OCI-LY7 (cell line): ENCODE results near the gene SACM1L.

Experiments
- CTCF ChIP-seq: fragments of 200-600 bp; sonication (generic); conservative IDR thresholded peaks from 2 replicates; pipeline ENCODE4 v1.5.1; 2014; ENCODE audit warnings: mild to moderate bottlenecking, antibody characterized with exemption, low read length, moderate library complexity, mixed read lengths
- EZH2phosphoT487 ChIP-seq: fragments of 200-600 bp; sonication (generic); IDR thresholded peaks from 2 replicates; pipeline ENCODE4 v1.6.1; 2018; ENCODE audit warnings: low read depth, borderline replicate concordance, mild to moderate bottlenecking, mixed run types, antibody characterized with exemption, low read length, moderate library complexity, mixed read lengths

- TF ChIP-seq CTCF: no peak
- TF ChIP-seq EZH2phosphoT487: no peak
Measured at GRCh38 chr3:45748068-45748467, 58.9 kb downstream of the SACM1L start.
